Measurements from ENCODE around the gene FOSB.

The FOSB gene

GRCh38 chr19:45440873-45441654 lies 26.7 kb upstream of the FOSB start:
- Histone ChIP-seq H3K4me3 (no peak overlapping the region), H3K27ac (peak overlapping the region in 9 of 21 experiments; percentile 30 to 94 (median 89))

- H3K27ac ChIP-seq = peak overlapping the region in 12 of 21 experiments; percentile 36 to 99 (median 94)
- peak overlapping the region in 1 of 7 experiments; percentile 38 for H3K4me3 ChIP-seq
Observed at GRCh38 chr19:45442408-45442777, 25.4 kb upstream of the FOSB start.

GRCh38 chr19:45442778-45443461 lies 24.9 kb upstream of the FOSB start:
- peak overlapping the region; percentile 19 to 49 (median 35) for H3K4me3 ChIP-seq
- H3K27ac ChIP-seq = peak overlapping the region in 18 of 21 experiments; percentile 55 to 99 (median 92)

GRCh38 chr19:45443462-45444317 lies 24.1 kb upstream of the FOSB start:
- Histone ChIP-seq H3K4me3 (peak overlapping the region; percentile 19 to 49 (median 35)), H3K27ac (peak overlapping the region; percentile 35 to 99 (median 90))

- H3K27ac ChIP-seq = peak overlapping the region; percentile 35 to 99 (median 90)
- H3K4me3 ChIP-seq = peak overlapping the region; percentile 19 to 49 (median 35)
Observed at GRCh38 chr19:45444318-45445041, 23.3 kb upstream of the FOSB start.

- Histone ChIP-seq H3K4me3 (peak overlapping the region in 1 of 7 experiments; percentile 49), H3K27ac (peak overlapping the region in 15 of 21 experiments; percentile 79 to 99 (median 93))
Observed at GRCh38 chr19:45445139-45445538, 22.7 kb upstream of the FOSB start.

- Histone ChIP-seq H3K4me3 (no peak overlapping the region), H3K27ac (peak overlapping the region in 19 of 21 experiments; percentile 15 to 99 (median 94))
Observed at GRCh38 chr19:45446295-45446694, 21.5 kb upstream of the FOSB start.

- no peak overlapping the region for H3K4me3 ChIP-seq
- H3K27ac ChIP-seq = peak overlapping the region in 20 of 21 experiments; percentile 15 to 99 (median 96)
Observed at GRCh38 chr19:45446944-45447343, 20.9 kb upstream of the FOSB start.

GRCh38 chr19:45448425-45448756 lies 19.4 kb upstream of the FOSB start:
- Histone ChIP-seq H3K4me3 (no peak overlapping the region), H3K27ac (peak overlapping the region in 20 of 21 experiments; percentile 60 to 99 (median 96))

- Histone ChIP-seq H3K27ac (peak overlapping the region; percentile 38 to 99 (median 96)), H3K4me3 (peak overlapping the region in 5 of 7 experiments; percentile 40 to 64 (median 51))
Observed at GRCh38 chr19:45448887-45449299, 18.9 kb upstream of the FOSB start.

- peak overlapping the region; percentile 37 to 64 (median 50) for H3K4me3 ChIP-seq
- peak overlapping the region; percentile 60 to 99 (median 96) for H3K27ac ChIP-seq
Observed at GRCh38 chr19:45450012-45450333, 17.8 kb upstream of the FOSB start.

GRCh38 chr19:45451131-45451849 lies 16.5 kb upstream of the FOSB start:
- Histone ChIP-seq H3K27ac (peak overlapping the region; percentile 69 to 99 (median 96)), H3K4me3 (peak overlapping the region; percentile 37 to 64 (median 50))

- H3K4me3 ChIP-seq = no peak overlapping the region
- H3K27ac ChIP-seq = peak overlapping the region in 20 of 21 experiments; percentile 69 to 99 (median 96)
Observed at GRCh38 chr19:45451850-45452387, 15.9 kb upstream of the FOSB start.

- Histone ChIP-seq H3K4me3 (no peak overlapping the region), H3K27ac (peak overlapping the region in 20 of 21 experiments; percentile 9 to 90 (median 74))
Observed at GRCh38 chr19:45455707-45456499, 11.9 kb upstream of the FOSB start.

- H3K4me3 ChIP-seq = no peak overlapping the region
Observed at GRCh38 chr19:45456500-45456815, 11.3 kb upstream of the FOSB start.

GRCh38 chr19:45457776-45458175 lies 10.0 kb upstream of the FOSB start:
- Histone ChIP-seq H3K4me3 (no peak overlapping the region), H3K27ac (no peak overlapping the region)

More at GRCh38 chr19:45456500-45456815, 11.3 kb upstream of the FOSB start:
- H3K27ac ChIP-seq = peak overlapping the region in 19 of 21 experiments; percentile 9 to 90 (median 75)

GRCh38 chr19:45460807-45461347 lies 6.9 kb upstream of the FOSB start:
- Histone ChIP-seq H3K4me3 (no peak overlapping the region), H3K27ac (no peak overlapping the region)

Data from skin epidermis (tissue), 12 donors.